Chondrocyte (in vitro differentiated cells): ENCODE results near the gene CSK. TPM values are rescaled to one million over a fixed set of nuclear protein-coding genes. Genes with fewer than 3 reads are reported as not detected.

Source experiments
- DNase-seq: peaks from one replicate; pipeline ENCODE4 v3.0.0; 2021; ENCODE audit warnings: mixed read lengths, low spot score
- H3K27ac Mint-ChIP-seq: one replicate; pipeline ENCODE4 v1.8.0; 2021; ENCODE audit warnings: mild to moderate bottlenecking, moderate library complexity, mixed read lengths; ENCODE audit not compliant: unreplicated experiment
- H3K27me3 Mint-ChIP-seq: 2 replicates; pipeline ENCODE4 v1.8.0; 2021; ENCODE audit warnings: low read depth, mixed read lengths
- H3K36me3 Mint-ChIP-seq: 2 replicates; pipeline ENCODE4 v1.8.0; 2021; ENCODE audit warnings: low read depth, mixed read lengths
- H3K4me1 Mint-ChIP-seq: 2 replicates; pipeline ENCODE4 v1.8.0; 2021; ENCODE audit warnings: low read depth, mild to moderate bottlenecking, mixed read lengths
- H3K4me3 Mint-ChIP-seq: one replicate; pipeline ENCODE4 v1.8.0; 2021; ENCODE audit warnings: mild to moderate bottlenecking, moderate library complexity, mixed read lengths; ENCODE audit not compliant: unreplicated experiment
- H3K9me3 Mint-ChIP-seq: 2 replicates; pipeline ENCODE4 v1.8.0; 2021; ENCODE audit warnings: low read depth, mixed read lengths
- CTCF ChIP-seq: fragments of 200-600 bp; sonication (generic); IDR thresholded peaks from 2 replicates; pipeline ENCODE4 v1.5.0; 2021; ENCODE audit warnings: antibody characterized with exemption, mild to moderate bottlenecking, moderate library complexity
- total RNA-seq: library from RNA; stranded (reverse); gene quantifications from 3 replicates; pipeline ENCODE4 v1.2.1, GENCODE V29; 2021

CSK gene
- total RNA-seq, 1 donor from 2014 or later, result 39.9 TPM

- Mint-ChIP-seq H3K27ac (no peak overlapping the region), H3K4me3 (peak overlapping the region; percentile 76), H3K4me1 (peaks cover 53% of the 10 kb centered on the region), H3K9me3 (no peaks in the 10 kb centered on the region), H3K36me3 (peaks cover 1% of the 10 kb centered on the region), H3K27me3 (no peaks in the 10 kb centered on the region)
- TF ChIP-seq CTCF, result no peak
- no peak for DNase-seq
These were observed 1.1 kb upstream of the CSK start for GRCh38 chr15:74780523-74781430.

- H3K4me1 Mint-ChIP-seq, result peaks cover 55% of the 10 kb centered on the region
- H3K27me3 Mint-ChIP-seq, result no peaks in the 10 kb centered on the region
- no peak for DNase-seq
- peaks cover 1% of the 10 kb centered on the region for H3K36me3 Mint-ChIP-seq
- TF ChIP-seq CTCF, result no peak
- peak overlapping the region; percentile 87 for H3K4me3 Mint-ChIP-seq
- no peaks in the 10 kb centered on the region for H3K9me3 Mint-ChIP-seq
- peak overlapping the region; percentile 70 for H3K27ac Mint-ChIP-seq
These were observed 585 bp downstream of the CSK start for GRCh38 chr15:74782259-74783071.

- DNase-seq, result no peak
- peak; percentile 6 for TF ChIP-seq CTCF
- Mint-ChIP-seq H3K36me3 (peaks cover 1% of the 10 kb centered on the region), H3K27ac (peak overlapping the region; percentile 70), H3K4me3 (peak overlapping the region; percentile 87), H3K4me1 (peaks cover 55% of the 10 kb centered on the region), H3K9me3 (no peaks in the 10 kb centered on the region), H3K27me3 (no peaks in the 10 kb centered on the region)
These were observed 1.4 kb downstream of the CSK start for GRCh38 chr15:74783072-74783807.

- H3K4me3 Mint-ChIP-seq, result peak overlapping the region; percentile 87
- peaks cover 57% of the 10 kb centered on the region for H3K4me1 Mint-ChIP-seq
- no peaks in the 10 kb centered on the region for H3K27me3 Mint-ChIP-seq
- no peak for DNase-seq
- H3K27ac Mint-ChIP-seq, result peak overlapping the region; percentile 70
- H3K9me3 Mint-ChIP-seq, result no peaks in the 10 kb centered on the region
- peaks cover 1% of the 10 kb centered on the region for H3K36me3 Mint-ChIP-seq
- no peak for TF ChIP-seq CTCF
These were observed 1.9 kb downstream of the CSK start for GRCh38 chr15:74783808-74784175.
